NB4 (cell line): ENCODE data around the gene CTAG1B.

Experiments used
- MAX ChIP-seq: IDR thresholded peaks from 2 replicates; pipeline ENCODE4 v1.6.1; 2011; ENCODE audit warnings: low read depth, low read length
- POLR2A ChIP-seq: IDR thresholded peaks from 2 replicates; pipeline ENCODE4 v1.6.1; 2011; ENCODE audit warnings: mild to moderate bottlenecking; ENCODE audit not compliant: insufficient read length; ENCODE audit errors: extremely low read depth
- TF ChIP-seq, protein P1 (sequence below): IDR thresholded peaks from one replicate; pipeline ENCODE4 v1.5.1; 2012; ENCODE audit warnings: low read depth, low read length

DNA sequence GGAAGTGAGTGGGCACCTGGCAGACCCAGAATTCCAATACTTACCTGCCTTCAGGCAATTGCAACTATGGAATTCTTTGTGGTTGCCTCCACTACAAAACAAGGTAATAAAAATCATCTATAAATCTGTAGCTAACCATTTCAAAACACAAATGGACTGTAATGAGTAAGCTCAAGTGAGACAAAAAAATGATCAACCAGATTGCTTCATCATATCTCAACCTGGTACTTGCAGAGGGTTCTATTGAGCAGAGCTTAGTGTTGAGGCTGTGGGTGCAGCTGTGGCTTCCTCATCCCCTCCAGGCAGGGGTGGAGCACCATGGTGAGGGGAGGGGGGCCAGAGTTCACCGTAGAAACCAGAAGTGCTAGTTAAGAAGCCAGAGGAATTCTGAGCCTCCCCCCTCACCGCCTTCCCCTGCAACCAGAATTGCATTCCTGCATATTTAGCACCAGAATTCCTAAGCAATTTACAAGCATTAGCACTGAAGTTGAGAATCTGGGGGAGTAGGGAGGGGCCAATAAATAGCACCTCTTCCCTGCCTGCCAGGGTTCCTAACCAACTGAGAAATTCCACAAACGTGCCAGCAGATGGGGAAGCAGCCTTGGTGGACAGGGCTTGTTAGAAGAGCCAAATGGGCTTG lies 22.7 kb downstream of the CTAG1B start:
- TF ChIP-seq, protein P1, sequence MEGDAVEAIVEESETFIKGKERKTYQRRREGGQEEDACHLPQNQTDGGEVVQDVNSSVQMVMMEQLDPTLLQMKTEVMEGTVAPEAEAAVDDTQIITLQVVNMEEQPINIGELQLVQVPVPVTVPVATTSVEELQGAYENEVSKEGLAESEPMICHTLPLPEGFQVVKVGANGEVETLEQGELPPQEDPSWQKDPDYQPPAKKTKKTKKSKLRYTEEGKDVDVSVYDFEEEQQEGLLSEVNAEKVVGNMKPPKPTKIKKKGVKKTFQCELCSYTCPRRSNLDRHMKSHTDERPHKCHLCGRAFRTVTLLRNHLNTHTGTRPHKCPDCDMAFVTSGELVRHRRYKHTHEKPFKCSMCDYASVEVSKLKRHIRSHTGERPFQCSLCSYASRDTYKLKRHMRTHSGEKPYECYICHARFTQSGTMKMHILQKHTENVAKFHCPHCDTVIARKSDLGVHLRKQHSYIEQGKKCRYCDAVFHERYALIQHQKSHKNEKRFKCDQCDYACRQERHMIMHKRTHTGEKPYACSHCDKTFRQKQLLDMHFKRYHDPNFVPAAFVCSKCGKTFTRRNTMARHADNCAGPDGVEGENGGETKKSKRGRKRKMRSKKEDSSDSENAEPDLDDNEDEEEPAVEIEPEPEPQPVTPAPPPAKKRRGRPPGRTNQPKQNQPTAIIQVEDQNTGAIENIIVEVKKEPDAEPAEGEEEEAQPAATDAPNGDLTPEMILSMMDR: no peak
- TF ChIP-seq POLR2A (no peak), MAX (no peak)
